Mesenchymal stem cell (in vitro differentiated cells and primary cell): Measurements from ENCODE around the gene HIVEP1.

Experiments used
- DNase-seq: peaks from one replicate; pipeline ENCODE4 v3.0.0-alpha.2; 2013
- H2AFZ ChIP-seq: one replicate; pipeline ENCODE4 v1.6.1; 2013; ENCODE audit warnings: low read depth, mild to moderate bottlenecking, control low read depth, inconsistent platforms, low read length, moderate library complexity
- H2AK5ac ChIP-seq: 2 replicates; pipeline ENCODE4 v1.6.1; 2013; ENCODE audit warnings: low read length, moderate library complexity, mild to moderate bottlenecking, inconsistent platforms; ENCODE audit not compliant: severe bottlenecking
- H2BK120ac ChIP-seq: one replicate; pipeline ENCODE4 v1.6.1; 2013; ENCODE audit warnings: low read depth, mild to moderate bottlenecking, inconsistent platforms, low read length, moderate library complexity
- H2BK12ac ChIP-seq, 2 experiments: one replicate each; pipeline ENCODE4 v1.6.1; 2013; ENCODE audit warnings: inconsistent platforms in 2 of 2, low read length in 2 of 2, mild to moderate bottlenecking in 2 of 2, moderate library complexity in 2 of 2, control low read depth in 1 of 2
- H2BK15ac ChIP-seq: one replicate; pipeline ENCODE4 v1.6.1; 2013; ENCODE audit warnings: mild to moderate bottlenecking, low read depth, inconsistent platforms; ENCODE audit not compliant: poor library complexity, severe bottlenecking
- H2BK5ac ChIP-seq: 2 replicates; pipeline ENCODE4 v1.6.1; 2013; ENCODE audit warnings: low read depth, mild to moderate bottlenecking, low read length, control low read depth, inconsistent platforms; ENCODE audit not compliant: poor library complexity, severe bottlenecking
- H3K14ac ChIP-seq, 2 experiments: one replicate each; pipeline ENCODE4 v1.6.1; 2013; ENCODE audit warnings: inconsistent platforms in 2 of 2, low read length in 2 of 2, control low read depth in 1 of 2, mild to moderate bottlenecking in 1 of 2, moderate library complexity in 1 of 2
- H3K18ac ChIP-seq, 2 experiments: one replicate each; pipeline ENCODE4 v1.6.1; 2013; ENCODE audit warnings: inconsistent platforms in 2 of 2, low read length in 2 of 2, control low read depth in 1 of 2, low read depth in 1 of 2, mild to moderate bottlenecking in 1 of 2
- H3K23ac ChIP-seq, 2 experiments: one replicate each; pipeline ENCODE4 v1.6.1; 2013; ENCODE audit warnings: inconsistent platforms in 2 of 2, low read length in 2 of 2, mild to moderate bottlenecking in 2 of 2, moderate library complexity in 2 of 2, control low read depth in 1 of 2
- H3K27ac ChIP-seq: 2 replicates; pipeline ENCODE4 v1.5.1; 2013; ENCODE audit warnings: mild to moderate bottlenecking, moderate library complexity, low read length, control low read depth, inconsistent platforms; ENCODE audit not compliant: poor library complexity, severe bottlenecking
- H3K27me3 ChIP-seq, 2 experiments: 2 replicates each; pipeline versions ENCODE4 v1.6.1 to v1.7.0; 2013; ENCODE audit warnings: low read length in 2 of 2, mild to moderate bottlenecking in 2 of 2, moderate library complexity in 2 of 2, control low read depth in 1 of 2, inconsistent platforms in 1 of 2; ENCODE audit not compliant: control insufficient read depth in 1 of 2, insufficient read depth in 1 of 2
- H3K36me3 ChIP-seq, 2 experiments: 2 replicates each; pipeline versions ENCODE4 v1.6.1 to v1.7.0; 2013; ENCODE audit warnings: low read length in 2 of 2, control low read depth in 1 of 2, inconsistent platforms in 1 of 2, low read depth in 1 of 2, mild to moderate bottlenecking in 1 of 2; ENCODE audit not compliant: insufficient read depth in 2 of 2, control insufficient read depth in 1 of 2
- H3K4ac ChIP-seq, 2 experiments: one replicate each; pipeline ENCODE4 v1.6.1; 2013; ENCODE audit warnings: inconsistent platforms in 2 of 2, low read length in 2 of 2, mild to moderate bottlenecking in 2 of 2, moderate library complexity in 2 of 2, control low read depth in 1 of 2, low read depth in 1 of 2
- H3K4me1 ChIP-seq: 2 replicates; pipeline ENCODE4 v1.6.1; 2013; ENCODE audit warnings: low read depth, low read length, control low read depth; ENCODE audit not compliant: control insufficient read depth, insufficient read depth
- H3K4me2 ChIP-seq: 2 replicates; pipeline ENCODE4 v1.6.1; 2013; ENCODE audit warnings: low read length, mild to moderate bottlenecking, inconsistent platforms; ENCODE audit not compliant: poor library complexity, severe bottlenecking
- H3K4me3 ChIP-seq, 2 experiments: 2 replicates each; pipeline versions ENCODE4 v1.5.1 to v1.7.0; 2013; ENCODE audit warnings: low read length in 2 of 2, mild to moderate bottlenecking in 2 of 2, control low read depth in 1 of 2, low read depth in 1 of 2; ENCODE audit not compliant: insufficient read depth in 1 of 2
- H3K79me1 ChIP-seq: replicated peaks from 2 replicates; pipeline ENCODE4 v1.6.1; 2013; ENCODE audit warnings: mild to moderate bottlenecking, control low read depth, low read length, inconsistent platforms; ENCODE audit not compliant: poor library complexity, severe bottlenecking
- H3K9ac ChIP-seq: 2 replicates; pipeline ENCODE4 v1.7.0; 2013; ENCODE audit warnings: mild to moderate bottlenecking, low read length, moderate library complexity
- H3K9me3 ChIP-seq: 2 replicates; pipeline ENCODE4 v1.7.0; 2013; ENCODE audit warnings: mild to moderate bottlenecking, low read length; ENCODE audit not compliant: control insufficient read depth
- H4K8ac ChIP-seq: one replicate; pipeline ENCODE4 v1.6.1; 2013; ENCODE audit warnings: inconsistent platforms, mild to moderate bottlenecking, low read length, moderate library complexity
- H4K91ac ChIP-seq: one replicate; pipeline ENCODE4 v1.6.1; 2013; ENCODE audit warnings: mild to moderate bottlenecking, low read length, inconsistent platforms
- WGBS: methylation state at CpG from one replicate; pipeline ENCODE4 v1.1.7; 2013; ENCODE audit warnings: mixed read lengths; 5-methylcytosine and 5-hydroxymethylcytosine counted together

HIVEP1 gene

DNA sequence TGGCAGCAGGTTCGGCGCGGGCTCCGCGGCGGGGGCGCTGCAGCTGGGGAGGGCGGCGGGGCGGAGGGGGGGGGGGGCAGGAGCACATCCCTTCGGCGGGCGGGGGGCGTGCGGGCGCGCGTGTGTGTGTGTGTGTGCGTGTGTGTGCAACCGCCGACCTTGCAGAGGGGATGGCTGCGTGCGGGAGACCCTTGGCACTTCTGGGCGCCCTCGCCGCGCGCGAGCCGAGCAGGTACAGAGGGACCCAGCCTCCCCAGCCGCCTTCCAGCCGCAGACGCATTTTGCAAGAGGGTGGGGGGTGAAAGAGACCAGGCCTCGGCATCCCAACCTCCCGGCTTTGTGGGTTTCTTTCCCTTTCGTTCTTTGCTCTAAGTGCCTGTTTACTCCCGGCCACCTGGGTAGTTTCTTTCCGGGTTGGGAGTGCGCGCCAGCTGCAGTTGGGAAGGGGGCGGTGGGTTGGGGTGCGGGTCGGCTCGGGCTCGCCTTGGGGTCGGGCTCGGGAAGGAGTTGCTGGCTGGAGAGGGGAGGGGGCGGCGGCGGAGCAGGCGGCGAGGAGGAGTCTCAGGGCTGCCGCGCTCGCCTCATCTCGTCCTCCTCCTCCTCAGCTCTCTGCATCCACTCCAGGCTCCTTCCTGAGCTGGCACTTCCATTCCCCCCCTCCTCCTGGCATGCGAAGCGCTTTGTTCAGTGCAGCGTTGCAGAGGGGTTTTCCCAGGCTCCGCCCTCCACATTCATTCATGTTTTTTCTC, 620 bp downstream of the HIVEP1 start:
- Histone ChIP-seq H2BK15ac (peak overlapping the region; percentile 92), H3K23ac (peak overlapping the region; percentile 82 to 96), H2BK5ac (peak overlapping the region; percentile 74), H3K18ac (peak overlapping the region; percentile 92 to 97), H3K14ac (peak overlapping the region; percentile 43 to 80), H3K9me3 (peaks cover 6% of the 10 kb centered on the region), H4K91ac (peak overlapping the region; percentile 88), H4K8ac (peak overlapping the region; percentile 93), H3K27me3 (no peaks in the 10 kb centered on the region), H3K4me1 (no peaks in the 10 kb centered on the region), H3K79me1 (peaks cover 5% of the 10 kb centered on the region), H3K9ac (peak overlapping the region; percentile 92), H2AFZ (peak overlapping the region; percentile 36), H2BK120ac (peak overlapping the region; percentile 94), H2AK5ac (no peak overlapping the region), H3K27ac (peak overlapping the region; percentile 98), H3K4ac (peak overlapping the region; percentile 84 to 93), H3K4me2 (peak overlapping the region; percentile 64), H2BK12ac (peak overlapping the region in 1 of 2 experiments; percentile 51), H3K36me3 (peaks cover 14 to 25% of the 10 kb centered on the region in 2 experiments), H3K4me3 (peak overlapping the region; percentile 80 to 86)
- under 1% methylated on average over 47 of the region's 60 CpGs for WGBS
- DNase-seq = peak; percentile 97

DNA sequence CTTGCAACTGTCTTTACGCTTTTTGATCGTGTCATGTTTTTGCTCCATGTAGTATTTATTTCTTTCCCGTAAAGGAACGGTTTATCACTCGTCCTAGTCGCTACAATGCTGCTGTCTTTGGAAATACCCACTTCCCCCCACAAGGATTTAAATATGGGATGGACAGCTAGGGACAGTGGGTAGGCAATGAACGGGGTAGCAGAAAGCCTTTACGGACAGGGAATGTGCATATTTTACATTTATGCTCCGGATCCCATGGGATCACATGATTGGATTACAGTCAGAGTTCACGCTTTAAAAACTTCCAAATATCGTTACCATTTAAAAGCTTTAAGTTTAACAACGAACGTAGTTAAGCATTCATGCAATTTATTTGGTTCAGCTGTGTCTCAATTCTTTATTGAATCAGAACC, 1.2 kb downstream of the HIVEP1 start:
- DNase-seq = no peak
- WGBS = 3% methylated on average over 10 of the region's 13 CpGs

DNA sequence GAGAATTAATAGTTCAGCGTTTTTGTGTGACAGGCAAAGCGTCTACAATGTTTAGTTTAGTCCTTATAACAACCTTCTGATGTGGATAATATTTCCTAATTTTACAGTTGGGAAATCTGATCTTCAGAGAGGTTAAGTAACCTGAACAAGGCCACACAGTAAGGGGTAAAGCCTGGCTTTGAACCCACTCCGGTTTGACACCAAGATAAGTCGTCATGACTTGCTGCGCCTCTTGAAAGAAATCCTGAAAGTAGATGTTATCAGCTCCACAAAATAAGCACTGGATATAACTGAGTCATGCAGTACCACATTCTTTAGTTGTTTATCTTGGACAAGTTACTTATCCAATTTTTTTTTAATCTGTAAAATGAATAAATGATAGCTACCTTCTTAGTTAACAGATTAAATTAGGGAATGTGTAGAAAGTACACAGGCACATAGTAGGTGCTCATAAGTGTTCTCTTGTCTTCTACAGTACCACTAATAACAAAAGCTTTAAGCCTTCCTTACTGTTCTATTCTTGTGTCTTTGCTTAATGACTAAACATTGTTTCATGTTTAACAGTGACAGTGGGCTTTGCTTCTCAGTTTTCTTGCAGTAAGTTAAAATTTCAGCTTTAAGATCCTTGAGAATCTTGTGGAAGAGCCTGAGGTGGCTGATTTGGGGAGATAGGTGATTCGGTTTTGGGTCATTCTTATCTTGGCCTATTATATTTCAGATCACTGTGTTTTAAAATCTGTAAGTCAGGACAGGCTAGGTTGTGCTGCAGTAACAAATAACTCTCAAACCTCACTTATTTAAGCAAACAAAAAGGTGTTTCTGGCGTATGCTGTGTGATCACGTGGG, 2.1 kb downstream of the HIVEP1 start:
- peak overlapping the region in 1 of 2 experiments; percentile 80 for H3K4me3 ChIP-seq
- WGBS = 38% methylated on average over 5 of the region's 8 CpGs

More for the DNA sequence above, 1.2 kb downstream of the HIVEP1 start:
- H2AK5ac ChIP-seq = peak overlapping the region; percentile 40
- H3K4me2 ChIP-seq = peak overlapping the region; percentile 64
- peaks cover 6% of the 10 kb centered on the region for H3K9me3 ChIP-seq
- H3K4me1 ChIP-seq = no peaks in the 10 kb centered on the region
- no peak overlapping the region for H2BK120ac ChIP-seq
- peak overlapping the region; percentile 80 to 86 for H3K4me3 ChIP-seq
- H3K9ac ChIP-seq = peak overlapping the region; percentile 92
- H3K27me3 ChIP-seq = no peaks in the 10 kb centered on the region
- H3K36me3 ChIP-seq = peaks cover 20 to 28% of the 10 kb centered on the region in 2 experiments
- H3K23ac ChIP-seq = no peak overlapping the region
- no peak overlapping the region for H2BK15ac ChIP-seq
- H2AFZ ChIP-seq = no peak overlapping the region
- H2BK12ac ChIP-seq = no peak overlapping the region
- peak overlapping the region; percentile 55 for H4K8ac ChIP-seq
- H3K14ac ChIP-seq = no peak overlapping the region
- no peak overlapping the region for H4K91ac ChIP-seq
- peak overlapping the region; percentile 98 for H3K27ac ChIP-seq
- no peak overlapping the region for H2BK5ac ChIP-seq
- H3K79me1 ChIP-seq = peaks cover 10% of the 10 kb centered on the region
- peak overlapping the region in 1 of 2 experiments; percentile 84 for H3K4ac ChIP-seq
- H3K18ac ChIP-seq = peak overlapping the region; percentile 92 to 97

DNA sequence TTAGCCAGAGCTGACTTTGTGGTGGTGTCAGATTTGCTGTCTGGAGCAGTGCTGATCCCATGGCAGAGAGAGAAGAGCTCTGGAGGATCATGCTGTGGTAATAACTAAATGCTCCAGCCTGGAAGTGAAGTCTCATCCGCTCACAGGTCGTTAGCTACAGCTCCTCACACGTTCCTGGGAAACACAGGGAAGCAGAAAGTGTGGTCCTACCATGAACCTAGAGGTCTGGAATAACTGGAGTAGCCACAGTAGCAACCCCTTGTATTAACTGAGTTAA, 2.7 kb downstream of the HIVEP1 start:
- 59% methylated on average over 3 of the region's 3 CpGs for WGBS

More for the DNA sequence above, 2.1 kb downstream of the HIVEP1 start:
- Histone ChIP-seq H3K27me3 (no peaks in the 10 kb centered on the region), H2BK12ac (peak overlapping the region in 1 of 2 experiments; percentile 77), H2AK5ac (peak overlapping the region; percentile 5), H3K79me1 (peaks cover 15% of the 10 kb centered on the region), H3K4me1 (no peaks in the 10 kb centered on the region), H2BK5ac (no peak overlapping the region), H3K23ac (no peak overlapping the region), H3K9me3 (peaks cover 6% of the 10 kb centered on the region), H4K91ac (no peak overlapping the region), H2BK15ac (no peak overlapping the region), H3K14ac (peak overlapping the region in 1 of 2 experiments; percentile 24), H3K27ac (peak overlapping the region; percentile 98), H3K4me2 (peak overlapping the region; percentile 45), H2BK120ac (no peak overlapping the region), H4K8ac (no peak overlapping the region), H3K9ac (peak overlapping the region; percentile 92), H3K36me3 (peaks cover 23 to 38% of the 10 kb centered on the region in 2 experiments), H3K18ac (peak overlapping the region; percentile 59 to 73), H3K4ac (peak overlapping the region in 1 of 2 experiments; percentile 76), H2AFZ (no peak overlapping the region)
- DNase-seq = peak; percentile 81

More for the DNA sequence above, 2.7 kb downstream of the HIVEP1 start:
- Histone ChIP-seq H3K36me3 (peaks cover 23 to 43% of the 10 kb centered on the region in 2 experiments), H3K14ac (peak overlapping the region in 1 of 2 experiments; percentile 24), H2BK5ac (no peak overlapping the region), H3K4me1 (no peaks in the 10 kb centered on the region), H3K4me3 (no peak overlapping the region), H2BK12ac (peak overlapping the region in 1 of 2 experiments; percentile 77), H3K9me3 (peaks cover 6% of the 10 kb centered on the region), H3K9ac (no peak overlapping the region), H3K4me2 (no peak overlapping the region), H3K4ac (peak overlapping the region in 1 of 2 experiments; percentile 76), H2AK5ac (peak overlapping the region; percentile 5), H3K27ac (peak overlapping the region; percentile 6), H3K79me1 (peaks cover 15% of the 10 kb centered on the region), H4K8ac (peak overlapping the region; percentile 0), H2BK120ac (no peak overlapping the region), H2BK15ac (no peak overlapping the region), H2AFZ (no peak overlapping the region), H3K18ac (peak overlapping the region in 1 of 2 experiments; percentile 73), H4K91ac (no peak overlapping the region), H3K27me3 (no peaks in the 10 kb centered on the region), H3K23ac (no peak overlapping the region)
- DNase-seq = no peak
